Measurements from ENCODE around the gene EXOC2.

The EXOC2 gene

GRCh38 chr6:622462-622861, 70.5 kb downstream of the EXOC2 start:
- H2AFZ ChIP-seq (ENCODE audit: low read depth, low read length) = no peak overlapping the region
- H2BK120ac ChIP-seq (ENCODE audit: low read depth, low read length) = no peak overlapping the region
- H2AK5ac ChIP-seq (ENCODE audit: low read length, severe bottlenecking) = no peak overlapping the region
- H3K14ac ChIP-seq (ENCODE audit: low read length in 2 of 2) = no peak overlapping the region
- no peak overlapping the region for H3K27ac ChIP-seq (ENCODE audit: low read length, poor library complexity, severe bottlenecking)
- peaks cover 40% of the 10 kb centered on the region for H3K79me1 ChIP-seq (replicated peaks; ENCODE audit: low read length, poor library complexity, severe bottlenecking)
- H3K4me2 ChIP-seq (ENCODE audit: low read length, poor library complexity, severe bottlenecking) = no peak overlapping the region
- no peak overlapping the region for H3K18ac ChIP-seq (ENCODE audit: low read depth in 1 of 2, low read length in 2 of 2)
- H2BK15ac ChIP-seq (ENCODE audit: low read depth, poor library complexity, severe bottlenecking) = no peak overlapping the region
- H4K8ac ChIP-seq (ENCODE audit: low read length) = no peak overlapping the region
- H3K4ac ChIP-seq (ENCODE audit: low read depth in 1 of 2, low read length in 2 of 2) = no peak overlapping the region
- no peak overlapping the region for H3K9ac ChIP-seq (ENCODE audit: low read length)
- H3K36me3 ChIP-seq (ENCODE audit: control insufficient read depth in 1 of 2, insufficient read depth in 2 of 2, low read depth in 1 of 2, low read length in 2 of 2) = peaks cover 3 to 26% of the 10 kb centered on the region in 2 experiments
- H3K27me3 ChIP-seq (ENCODE audit: control insufficient read depth in 1 of 2, insufficient read depth in 1 of 2, low read length in 2 of 2) = no peaks in the 10 kb centered on the region
- no peak overlapping the region for H3K4me3 ChIP-seq (ENCODE audit: insufficient read depth in 1 of 2, low read depth in 1 of 2, low read length in 2 of 2)
- WGBS = 96% methylated on average over 7 of the region's 7 CpGs
- H3K9me3 ChIP-seq (ENCODE audit: control insufficient read depth, low read length) = no peaks in the 10 kb centered on the region
- no peak overlapping the region for H4K91ac ChIP-seq (ENCODE audit: low read length)
- H3K4me1 ChIP-seq (ENCODE audit: control insufficient read depth, insufficient read depth, low read depth, low read length) = peaks cover 6% of the 10 kb centered on the region
- no peak overlapping the region for H3K23ac ChIP-seq (ENCODE audit: low read length in 2 of 2)
- H2BK5ac ChIP-seq (ENCODE audit: low read depth, low read length, poor library complexity, severe bottlenecking) = no peak overlapping the region
- H2BK12ac ChIP-seq (ENCODE audit: low read length in 2 of 2) = no peak overlapping the region
- DNase-seq = no peak

- Histone ChIP-seq H3K27ac (ENCODE audit: low read length, poor library complexity, severe bottlenecking) (no peak overlapping the region), H3K36me3 (ENCODE audit: control insufficient read depth in 1 of 2, insufficient read depth in 2 of 2, low read depth in 1 of 2, low read length in 2 of 2) (peaks cover 9 to 30% of the 10 kb centered on the region in 2 experiments), H2BK5ac (ENCODE audit: low read depth, low read length, poor library complexity, severe bottlenecking) (no peak overlapping the region), H2BK15ac (ENCODE audit: low read depth, poor library complexity, severe bottlenecking) (no peak overlapping the region), H3K4me2 (ENCODE audit: low read length, poor library complexity, severe bottlenecking) (no peak overlapping the region), H4K91ac (ENCODE audit: low read length) (no peak overlapping the region), H2BK120ac (ENCODE audit: low read depth, low read length) (no peak overlapping the region), H3K27me3 (ENCODE audit: control insufficient read depth in 1 of 2, insufficient read depth in 1 of 2, low read length in 2 of 2) (no peaks in the 10 kb centered on the region), H2AFZ (ENCODE audit: low read depth, low read length) (no peak overlapping the region), H3K79me1 (replicated peaks; ENCODE audit: low read length, poor library complexity, severe bottlenecking) (peaks cover 38% of the 10 kb centered on the region), H3K9ac (ENCODE audit: low read length) (no peak overlapping the region), H3K23ac (ENCODE audit: low read length in 2 of 2) (no peak overlapping the region), H2BK12ac (ENCODE audit: low read length in 2 of 2) (no peak overlapping the region), H3K4ac (ENCODE audit: low read depth in 1 of 2, low read length in 2 of 2) (no peak overlapping the region), H3K14ac (ENCODE audit: low read length in 2 of 2) (no peak overlapping the region), H3K4me1 (ENCODE audit: control insufficient read depth, insufficient read depth, low read depth, low read length) (peaks cover 6% of the 10 kb centered on the region), H3K18ac (ENCODE audit: low read depth in 1 of 2, low read length in 2 of 2) (no peak overlapping the region), H4K8ac (ENCODE audit: low read length) (no peak overlapping the region), H3K4me3 (ENCODE audit: insufficient read depth in 1 of 2, low read depth in 1 of 2, low read length in 2 of 2) (no peak overlapping the region), H2AK5ac (ENCODE audit: low read length, severe bottlenecking) (no peak overlapping the region), H3K9me3 (ENCODE audit: control insufficient read depth, low read length) (no peaks in the 10 kb centered on the region)
- no peak for DNase-seq
- WGBS = 97% methylated on average over 9 of the region's 9 CpGs
Observed at GRCh38 chr6:621931-622330, 71.0 kb downstream of the EXOC2 start.

GRCh38 chr6:620950-621349, 72.0 kb downstream of the EXOC2 start:
- Histone ChIP-seq H3K23ac (ENCODE audit: low read length in 2 of 2) (no peak overlapping the region), H3K18ac (ENCODE audit: low read depth in 1 of 2, low read length in 2 of 2) (no peak overlapping the region), H3K9me3 (ENCODE audit: control insufficient read depth, low read length) (no peaks in the 10 kb centered on the region), H4K8ac (ENCODE audit: low read length) (no peak overlapping the region), H3K79me1 (replicated peaks; ENCODE audit: low read length, poor library complexity, severe bottlenecking) (peaks cover 38% of the 10 kb centered on the region), H2BK12ac (ENCODE audit: low read length in 2 of 2) (no peak overlapping the region), H3K4me3 (ENCODE audit: insufficient read depth in 1 of 2, low read depth in 1 of 2, low read length in 2 of 2) (no peak overlapping the region), H3K36me3 (ENCODE audit: control insufficient read depth in 1 of 2, insufficient read depth in 2 of 2, low read depth in 1 of 2, low read length in 2 of 2) (peaks cover 10 to 30% of the 10 kb centered on the region in 2 experiments), H3K4ac (ENCODE audit: low read depth in 1 of 2, low read length in 2 of 2) (no peak overlapping the region), H3K9ac (ENCODE audit: low read length) (no peak overlapping the region), H3K27me3 (ENCODE audit: control insufficient read depth in 1 of 2, insufficient read depth in 1 of 2, low read length in 2 of 2) (no peaks in the 10 kb centered on the region), H2AK5ac (ENCODE audit: low read length, severe bottlenecking) (no peak overlapping the region), H3K14ac (ENCODE audit: low read length in 2 of 2) (no peak overlapping the region), H2BK15ac (ENCODE audit: low read depth, poor library complexity, severe bottlenecking) (no peak overlapping the region), H3K4me2 (ENCODE audit: low read length, poor library complexity, severe bottlenecking) (no peak overlapping the region), H2BK5ac (ENCODE audit: low read depth, low read length, poor library complexity, severe bottlenecking) (no peak overlapping the region), H3K4me1 (ENCODE audit: control insufficient read depth, insufficient read depth, low read depth, low read length) (peaks cover 3% of the 10 kb centered on the region), H4K91ac (ENCODE audit: low read length) (no peak overlapping the region), H2BK120ac (ENCODE audit: low read depth, low read length) (no peak overlapping the region), H2AFZ (ENCODE audit: low read depth, low read length) (no peak overlapping the region), H3K27ac (ENCODE audit: low read length, poor library complexity, severe bottlenecking) (no peak overlapping the region)
- 94% methylated on average over 4 of the region's 4 CpGs for WGBS
- DNase-seq = no peak

- Histone ChIP-seq H3K4me1 (ENCODE audit: control insufficient read depth, insufficient read depth, low read depth, low read length) (peaks cover 2% of the 10 kb centered on the region), H3K27me3 (ENCODE audit: control insufficient read depth in 1 of 2, insufficient read depth in 1 of 2, low read length in 2 of 2) (no peaks in the 10 kb centered on the region), H3K4ac (ENCODE audit: low read depth in 1 of 2, low read length in 2 of 2) (no peak overlapping the region), H2BK5ac (ENCODE audit: low read depth, low read length, poor library complexity, severe bottlenecking) (no peak overlapping the region), H4K91ac (ENCODE audit: low read length) (no peak overlapping the region), H3K14ac (ENCODE audit: low read length in 2 of 2) (no peak overlapping the region), H2BK15ac (ENCODE audit: low read depth, poor library complexity, severe bottlenecking) (no peak overlapping the region), H4K8ac (ENCODE audit: low read length) (no peak overlapping the region), H2BK120ac (ENCODE audit: low read depth, low read length) (no peak overlapping the region), H3K23ac (ENCODE audit: low read length in 2 of 2) (no peak overlapping the region), H3K18ac (ENCODE audit: low read depth in 1 of 2, low read length in 2 of 2) (no peak overlapping the region), H2BK12ac (ENCODE audit: low read length in 2 of 2) (no peak overlapping the region), H3K4me3 (ENCODE audit: insufficient read depth in 1 of 2, low read depth in 1 of 2, low read length in 2 of 2) (no peak overlapping the region), H3K4me2 (ENCODE audit: low read length, poor library complexity, severe bottlenecking) (no peak overlapping the region), H2AFZ (ENCODE audit: low read depth, low read length) (no peak overlapping the region), H3K9me3 (ENCODE audit: control insufficient read depth, low read length) (no peaks in the 10 kb centered on the region), H3K79me1 (replicated peaks; ENCODE audit: low read length, poor library complexity, severe bottlenecking) (peaks cover 36% of the 10 kb centered on the region), H3K36me3 (ENCODE audit: control insufficient read depth in 1 of 2, insufficient read depth in 2 of 2, low read depth in 1 of 2, low read length in 2 of 2) (peaks cover 17 to 29% of the 10 kb centered on the region in 2 experiments), H3K27ac (ENCODE audit: low read length, poor library complexity, severe bottlenecking) (no peak overlapping the region), H3K9ac (ENCODE audit: low read length) (no peak overlapping the region), H2AK5ac (ENCODE audit: low read length, severe bottlenecking) (no peak overlapping the region)
- WGBS = 96% methylated on average over 10 of the region's 11 CpGs
- no peak for DNase-seq
Observed at GRCh38 chr6:620166-620565, 72.8 kb downstream of the EXOC2 start.

All from mesenchymal stem cell (in vitro differentiated cells and primary cell).